ENCODE data around the gene DIABLO.

GRCh38 chr12:122182887-122183587 lies 42.8 kb downstream of the DIABLO start, which contains the start of gene LRRC43:
- TF ChIP-seq CTCF (IDR thresholded peaks at IDR 0.05; ENCODE audit: low read depth, low read length) (no peak), POLR2A (IDR thresholded peaks at IDR 0.05; ENCODE audit: extremely low read depth, insufficient read length) (no peak), MAX (IDR thresholded peaks at IDR 0.05; ENCODE audit: low read depth, low read length) (0 out of 2 replicates have a peak, but pooled peaks have one; percentile 3)

All from NB4 (cell line).